Hepatocyte (in vitro differentiated cells): Measurements from ENCODE around the gene SEMA4C. TPM values are rescaled to one million over a fixed set of nuclear protein-coding genes. Genes with fewer than 3 reads are reported as not detected.
A peak's percentile ranks its signal among the peaks of the same experiment; 100 is the strongest.

Source experiments
- DNase-seq: peaks from one replicate; pipeline ENCODE4 v3.0.0-alpha.2; 2016; ENCODE audit warnings: low spot score
- H2AFZ ChIP-seq: fragments of 200-600 bp; sonication (generic); 2 replicates; pipeline ENCODE4 v1.6.0; 2016; ENCODE audit warnings: antibody characterized with exemption, mild to moderate bottlenecking
- H3K27ac ChIP-seq: fragments of 200-600 bp; sonication (generic); 2 replicates; pipeline ENCODE4 v1.5.1; 2016; ENCODE audit warnings: mild to moderate bottlenecking
- H3K27me3 ChIP-seq: fragments of 200-600 bp; sonication (generic); 2 replicates; pipeline ENCODE4 v1.6.1; 2016
- H3K36me3 ChIP-seq: fragments of 200-600 bp; sonication (generic); replicated peaks from 2 replicates; pipeline ENCODE4 v1.5.1; 2016; ENCODE audit warnings: low read depth; ENCODE audit not compliant: insufficient read depth
- H3K4me1 ChIP-seq: fragments of 200-600 bp; sonication (generic); 2 replicates; pipeline ENCODE4 v1.5.1; 2016; ENCODE audit warnings: mild to moderate bottlenecking, moderate library complexity; ENCODE audit not compliant: insufficient read depth
- H3K4me2 ChIP-seq: fragments of 200-600 bp; sonication (generic); 2 replicates; pipeline ENCODE4 v1.6.0; 2016
- H3K4me3 ChIP-seq: fragments of 200-600 bp; sonication (generic); 2 replicates; pipeline ENCODE4 v1.5.1; 2016; ENCODE audit warnings: mild to moderate bottlenecking
- H3K79me2 ChIP-seq: fragments of 200-600 bp; sonication (generic); 2 replicates; pipeline ENCODE4 v1.6.0; 2017; ENCODE audit warnings: mild to moderate bottlenecking
- H3K9me2 ChIP-seq: fragments of 200-600 bp; sonication (generic); replicated peaks from 2 replicates; pipeline ENCODE4 v1.6.0; 2017; ENCODE audit warnings: mild to moderate bottlenecking; ENCODE audit not compliant: insufficient read depth
- H3K9me3 ChIP-seq: fragments of 200-600 bp; sonication (generic); 2 replicates; pipeline ENCODE4 v1.5.1; 2016; ENCODE audit warnings: low read depth, mild to moderate bottlenecking
- H4K20me1 ChIP-seq: fragments of 200-600 bp; sonication (generic); 2 replicates; pipeline ENCODE4 v1.6.0; 2016; ENCODE audit warnings: mild to moderate bottlenecking; ENCODE audit not compliant: insufficient read depth, poor library complexity, severe bottlenecking
- CTCF ChIP-seq: fragments of 200-600 bp; sonication (generic); IDR thresholded peaks from 2 replicates; pipeline ENCODE4 v1.5.1; 2016; ENCODE audit warnings: antibody characterized with exemption, mild to moderate bottlenecking; ENCODE audit not compliant: poor library complexity
- EZH2 ChIP-seq: fragments of 200-600 bp; sonication (generic); IDR thresholded peaks from 2 replicates; pipeline ENCODE4 v1.6.1; 2016; ENCODE audit warnings: antibody characterized with exemption, mild to moderate bottlenecking, borderline replicate concordance
- EZH2phosphoT487 ChIP-seq: fragments of 200-600 bp; sonication (generic); IDR thresholded peaks from one replicate; pipeline ENCODE4 v1.6.1; 2018; ENCODE audit warnings: antibody characterized with exemption, mild to moderate bottlenecking, low read depth, moderate library complexity; ENCODE audit not compliant: unreplicated experiment, severe bottlenecking
- WGBS: methylation state at CpG from one replicate; pipeline ENCODE4 v1.1.6; 2016; ENCODE audit warnings: low lambda C conversion rate; ENCODE audit errors: missing lambda C conversion rate; 5-methylcytosine and 5-hydroxymethylcytosine counted together
- polyA plus RNA-seq: library from polyadenylated mRNA; unstranded; fragments of >200 nt; fragmentation: Nextera tagmentation; extraction: Ambion mirVana; gene quantifications from 2 replicates; pipeline ENCODE4 v1.2.1, GENCODE V29; 2016
- total RNA-seq: library from RNA; depleted of rRNA; stranded (reverse); fragments of >200 nt; gene quantifications from 2 replicates; pipeline ENCODE4 v1.2.3, GENCODE V29; 2014

Gene SEMA4C
- total and polyA plus RNA-seq, 2 experiments from 2014 or later = 28.6 to 37.5 TPM

GRCh38 chr2:96832754-96833507, 36.9 kb downstream of the SEMA4C start:
- H4K20me1 ChIP-seq = no peaks in the 10 kb centered on the region
- no peak overlapping the region for H2AFZ ChIP-seq
- H3K36me3 ChIP-seq = no peaks in the 10 kb centered on the region
- TF ChIP-seq EZH2 (no peak), EZH2phosphoT487 (no peak), CTCF (no peak)
- no peaks in the 10 kb centered on the region for H3K9me2 ChIP-seq
- DNase-seq = peak; percentile 66
- peaks cover 11% of the 10 kb centered on the region for H3K4me1 ChIP-seq
- H3K27me3 ChIP-seq = no peaks in the 10 kb centered on the region
- H3K79me2 ChIP-seq = no peaks in the 10 kb centered on the region
- H3K27ac ChIP-seq = peak overlapping the region; percentile 70
- 45% methylated on average over 18 of the region's 18 CpGs for WGBS
- H3K9me3 ChIP-seq = no peaks in the 10 kb centered on the region
- H3K4me2 ChIP-seq = peak overlapping the region; percentile 29
- H3K4me3 ChIP-seq = no peak overlapping the region

- H3K36me3 ChIP-seq = no peaks in the 10 kb centered on the region
- peak overlapping the region; percentile 29 for H3K4me2 ChIP-seq
- peaks cover 11% of the 10 kb centered on the region for H3K4me1 ChIP-seq
- no peak overlapping the region for H2AFZ ChIP-seq
- no peak for DNase-seq
- H3K27me3 ChIP-seq = no peaks in the 10 kb centered on the region
- no peaks in the 10 kb centered on the region for H4K20me1 ChIP-seq
- H3K9me2 ChIP-seq = no peaks in the 10 kb centered on the region
- WGBS = 61% methylated on average over 11 of the region's 11 CpGs
- H3K79me2 ChIP-seq = no peaks in the 10 kb centered on the region
- peak overlapping the region; percentile 70 for H3K27ac ChIP-seq
- no peak for TF ChIP-seq EZH2phosphoT487
- TF ChIP-seq EZH2 = no peak
- no peak for TF ChIP-seq CTCF
- H3K4me3 ChIP-seq = no peak overlapping the region
- H3K9me3 ChIP-seq = no peaks in the 10 kb centered on the region
These were observed 37.5 kb downstream of the SEMA4C start for GRCh38 chr2:96832408-96832753.

GRCh38 chr2:96831679-96832078, 38.2 kb downstream of the SEMA4C start:
- 89% methylated on average over 10 of the region's 10 CpGs for whole genome bisulfite sequencing
- no peak overlapping the region for H3K4me2 ChIP-seq
- no peak for DNase-seq
- H3K9me3 ChIP-seq = no peaks in the 10 kb centered on the region
- H3K36me3 ChIP-seq = no peaks in the 10 kb centered on the region
- H3K4me3 ChIP-seq = no peak overlapping the region
- TF ChIP-seq CTCF (no peak), EZH2phosphoT487 (no peak), EZH2 (no peak)
- no peaks in the 10 kb centered on the region for H3K27me3 ChIP-seq
- no peaks in the 10 kb centered on the region for H4K20me1 ChIP-seq
- H3K4me1 ChIP-seq = peaks cover 11% of the 10 kb centered on the region
- H3K27ac ChIP-seq = no peak overlapping the region
- no peak overlapping the region for H2AFZ ChIP-seq
- no peaks in the 10 kb centered on the region for H3K9me2 ChIP-seq
- H3K79me2 ChIP-seq = no peaks in the 10 kb centered on the region
